GM23338 (cell line): ENCODE data around the gene GPR143. TPM values are rescaled to one million over a fixed set of nuclear protein-coding genes. Genes with fewer than 3 reads are reported as not detected.
"Not testable (repeated sequence)": the region's sequence is repeated elsewhere in the genome, so short reads cannot be mapped to it uniquely, and the experiment has no call there.

Experiments
- ATAC-seq: fragments of 200-7000 bp; cut with Tn5 transposase; 3 replicates; pipeline ENCODE4 v1.9.1; 2020
- DNase-seq: peaks from one replicate; pipeline ENCODE4 v3.0.0-alpha.2; 2015; ENCODE audit warnings: low spot score
- H2AFZ ChIP-seq: fragments of 200-600 bp; sonication (generic); 2 replicates; pipeline ENCODE4 v1.8.0; 2016; ENCODE audit warnings: antibody characterized with exemption, mild to moderate bottlenecking, moderate library complexity
- H3F3A ChIP-seq: fragments of 200-600 bp; sonication (generic); replicated peaks from 2 replicates; pipeline ENCODE4 v1.8.0; 2017; ENCODE audit warnings: antibody characterized with exemption, mixed run types, low read depth
- H3K27ac ChIP-seq: fragments of 200-600 bp; sonication (generic); 2 replicates; pipeline ENCODE4 v1.6.1; 2016; ENCODE audit warnings: low read depth
- H3K27me3 ChIP-seq: fragments of 200-600 bp; sonication (generic); 2 replicates; pipeline ENCODE4 v1.8.0; 2016; ENCODE audit warnings: mild to moderate bottlenecking, mixed run types, moderate library complexity; ENCODE audit not compliant: insufficient read depth
- H3K36me3 ChIP-seq: fragments of 200-600 bp; sonication (generic); 2 replicates; pipeline ENCODE4 v1.8.0; 2016; ENCODE audit warnings: mild to moderate bottlenecking; ENCODE audit not compliant: insufficient read depth
- H3K4me1 ChIP-seq: fragments of 200-600 bp; sonication (generic); 2 replicates; pipeline ENCODE4 v1.8.0; 2016; ENCODE audit warnings: mild to moderate bottlenecking, moderate library complexity; ENCODE audit not compliant: insufficient read depth
- H3K4me2 ChIP-seq: fragments of 200-600 bp; sonication (generic); 2 replicates; pipeline ENCODE4 v1.7.1; 2017; ENCODE audit warnings: mixed run types
- H3K4me3 ChIP-seq: fragments of 200-600 bp; sonication (generic); 2 replicates; pipeline ENCODE4 v1.6.1; 2016; ENCODE audit warnings: mixed run types
- H3K79me2 ChIP-seq: fragments of 200-600 bp; sonication (generic); replicated peaks from 2 replicates; pipeline ENCODE4 v1.8.0; 2017; ENCODE audit warnings: mild to moderate bottlenecking; ENCODE audit not compliant: insufficient read depth
- H3K9me2 ChIP-seq: fragments of 200-600 bp; sonication (generic); 2 replicates; pipeline ENCODE4 v1.8.0; 2017; ENCODE audit not compliant: insufficient read depth
- H4K20me1 ChIP-seq: fragments of 200-600 bp; sonication (generic); replicated peaks from 2 replicates; pipeline ENCODE4 v1.8.0; 2017; ENCODE audit warnings: mild to moderate bottlenecking; ENCODE audit not compliant: insufficient read depth
- H3K27ac Mint-ChIP-seq: 2 replicates; pipeline ENCODE4 v1.8.0; 2020; ENCODE audit warnings: inconsistent platforms, mild to moderate bottlenecking, moderate library complexity, mixed read lengths
- H3K27me3 Mint-ChIP-seq: 3 replicates; pipeline ENCODE4 v1.8.0; 2022; ENCODE audit warnings: low read depth, mild to moderate bottlenecking, moderate library complexity, mixed read lengths, inconsistent platforms; ENCODE audit not compliant: insufficient read depth, poor library complexity
- H3K36me3 Mint-ChIP-seq: 3 replicates; pipeline ENCODE4 v1.8.0; 2021; ENCODE audit warnings: low read depth, mild to moderate bottlenecking, inconsistent platforms, moderate library complexity, mixed read lengths
- H3K4me1 Mint-ChIP-seq: 3 replicates; pipeline ENCODE4 v1.8.0; 2020; ENCODE audit warnings: mild to moderate bottlenecking, inconsistent platforms, mixed read lengths
- H3K4me3 Mint-ChIP-seq: 3 replicates; pipeline ENCODE4 v1.8.0; 2021; ENCODE audit warnings: moderate library complexity, mild to moderate bottlenecking, inconsistent platforms, mixed read lengths
- H3K9me3 Mint-ChIP-seq: 3 replicates; pipeline ENCODE4 v1.8.0; 2020; ENCODE audit warnings: moderate library complexity, mild to moderate bottlenecking, inconsistent platforms, mixed read lengths
- CREB1 ChIP-seq: fragments of 250-450 bp; sonication (Bioruptor Pico); IDR thresholded peaks from 2 replicates; pipeline ENCODE4 v1.5.0; 2020; ENCODE audit warnings: low read depth, mild to moderate bottlenecking, moderate library complexity
- ETS1 ChIP-seq: IDR thresholded peaks from 2 replicates; pipeline ENCODE4 v1.6.1; 2016; ENCODE audit warnings: antibody characterized with exemption
- JUNB ChIP-seq: IDR thresholded peaks from one replicate; pipeline ENCODE4 v1.6.1; 2016; ENCODE audit warnings: antibody characterized with exemption; ENCODE audit not compliant: unreplicated experiment
- POLR2AphosphoS5 ChIP-seq: IDR thresholded peaks from 2 replicates; pipeline ENCODE4 v1.6.1; 2016; ENCODE audit warnings: antibody characterized with exemption, low read depth
- ZNF114 ChIP-seq: fragments of 250-450 bp; sonication (Bioruptor Pico); IDR thresholded peaks from 2 replicates; pipeline ENCODE4 v1.5.0; 2020; ENCODE audit warnings: mild to moderate bottlenecking, moderate library complexity
- ZNF331 ChIP-seq: fragments of 250-450 bp; sonication (Bioruptor Pico); IDR thresholded peaks from 2 replicates; pipeline ENCODE4 v1.5.0; 2020; ENCODE audit warnings: low read depth, mild to moderate bottlenecking, moderate library complexity
- ZNF462 ChIP-seq: fragments of 250-450 bp; sonication (Bioruptor Pico); IDR thresholded peaks from 2 replicates; pipeline ENCODE4 v1.5.0; 2020; ENCODE audit warnings: mild to moderate bottlenecking, moderate library complexity
- polyA plus RNA-seq: library from polyadenylated mRNA; unstranded; fragments of >200 nt; fragmentation: Nextera tagmentation; extraction: Ambion mirVana; gene quantifications from 2 replicates; pipeline ENCODE4 v1.2.1, GENCODE V29; 2016
- total RNA-seq: library from RNA; depleted of rRNA; stranded (reverse); fragments of >200 nt; shearing (Covaris generic); gene quantifications from 2 replicates; pipeline ENCODE4 v1.2.3, GENCODE V29; 2014

GPR143 gene
- total and polyA plus RNA-seq, 2 experiments from 2014 or later = 7.4 to 13.0 TPM

DNA sequence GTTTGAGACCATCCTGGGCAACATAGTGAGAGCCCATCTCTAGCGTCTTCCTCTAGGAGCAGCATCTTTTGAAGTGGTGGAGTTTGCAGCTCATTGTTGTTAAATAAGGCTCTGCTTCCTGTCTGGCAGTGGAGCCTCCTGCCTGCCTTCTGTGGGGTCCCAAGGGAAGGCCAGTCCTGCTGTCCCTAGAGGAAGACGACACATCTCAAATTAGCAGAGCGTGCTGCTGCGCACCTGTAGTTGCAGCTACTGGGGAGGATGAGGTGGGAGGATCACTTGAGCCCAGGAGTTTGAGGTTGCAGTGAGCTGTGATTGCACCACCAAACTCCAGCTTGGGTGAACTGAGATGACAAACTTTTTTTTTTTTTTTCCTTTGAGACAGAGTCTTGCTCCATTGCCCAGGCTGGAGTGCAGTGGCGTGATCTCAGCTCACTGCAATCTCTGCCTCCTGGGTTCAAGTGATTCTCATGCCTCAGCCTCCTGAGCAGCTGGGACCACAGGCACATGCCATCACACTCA, 2.7 kb upstream of the GPR143 start:
- H3K27me3 ChIP-seq, H2AFZ ChIP-seq, H3K4me1 ChIP-seq, H3K27ac Mint-ChIP-seq, H3K27ac ChIP-seq, ATAC-seq, H3K9me3 Mint-ChIP-seq, H3K4me3 Mint-ChIP-seq, H3K27me3 Mint-ChIP-seq, H3K79me2 ChIP-seq, H4K20me1 ChIP-seq, H3K36me3 Mint-ChIP-seq, H3K9me2 ChIP-seq, H3K4me3 ChIP-seq, H3F3A ChIP-seq, H3K36me3 ChIP-seq, H3K4me2 ChIP-seq, DNase-seq, H3K4me1 Mint-ChIP-seq: not testable (repeated sequence)

- H3K79me2 ChIP-seq = 0 out of 2 replicates have a peak, but pooled peaks cover 5% of the 10 kb centered on the region
- H2AFZ ChIP-seq = no peak overlapping the region
- Mint-ChIP-seq H3K27me3 (peaks cover 2% of the 10 kb centered on the region), H3K36me3 (no peaks in the 10 kb centered on the region; the same call in 2 of the 3 replicates), H3K9me3 (no peaks in the 10 kb centered on the region; the same call in 2 of the 3 replicates), H3K4me1 (peaks cover 5% of the 10 kb centered on the region), H3K27ac (no peak overlapping the region), H3K4me3 (no peak overlapping the region)
- no peaks in the 10 kb centered on the region for H3K9me2 ChIP-seq
- H3K4me3 ChIP-seq = no peak overlapping the region
- no peaks in the 10 kb centered on the region for H4K20me1 ChIP-seq
- H3F3A ChIP-seq = no peaks in the 10 kb centered on the region
- no peaks in the 10 kb centered on the region for H3K4me1 ChIP-seq
- H3K36me3 ChIP-seq = no peaks in the 10 kb centered on the region
- ATAC-seq (no peak), DNase-seq (no peak)
- H3K4me2 ChIP-seq = no peak overlapping the region
- no peaks in the 10 kb centered on the region for H3K27me3 ChIP-seq
- H3K27ac ChIP-seq = no peak overlapping the region
- TF ChIP-seq ETS1 (no peak), ZNF331 (no peak), POLR2AphosphoS5 (no peak), CREB1 (CRISPR knock-in tag) (no peak), JUNB (no peak)
Measured at GRCh38 chrX:9767375-9767774, 1.7 kb upstream of the GPR143 start.

GRCh38 chrX:9765072-9765736, 443 bp downstream of the GPR143 start:
- H3K4me3 ChIP-seq = peak overlapping the region; percentile 57
- H3K9me2 ChIP-seq = no peaks in the 10 kb centered on the region
- H3K4me2 ChIP-seq = peak overlapping the region; percentile 71
- peak overlapping the region; percentile 74; the same call in 1 of the 2 replicates for H2AFZ ChIP-seq
- H3K9me3 Mint-ChIP-seq = no peaks in the 10 kb centered on the region; the same call in 2 of the 3 replicates
- peak overlapping the region; percentile 77 for H3K4me3 Mint-ChIP-seq
- H3K36me3 ChIP-seq = no peaks in the 10 kb centered on the region
- no peaks in the 10 kb centered on the region for H3K4me1 ChIP-seq
- DNase-seq (peak; percentile 50), ATAC-seq (peak; percentile 85)
- no peaks in the 10 kb centered on the region for H3K27me3 ChIP-seq
- no peak overlapping the region for H3K27ac ChIP-seq
- H3K27me3 Mint-ChIP-seq = peaks cover 2% of the 10 kb centered on the region
- H4K20me1 ChIP-seq = no peaks in the 10 kb centered on the region
- H3K27ac Mint-ChIP-seq = no peak overlapping the region
- 0 out of 2 replicates have a peak, but pooled peaks cover 5% of the 10 kb centered on the region for H3K79me2 ChIP-seq
- H3K4me1 Mint-ChIP-seq = peaks cover 9% of the 10 kb centered on the region
- no peaks in the 10 kb centered on the region for H3F3A ChIP-seq
- H3K36me3 Mint-ChIP-seq = no peaks in the 10 kb centered on the region; the same call in 2 of the 3 replicates
- no peak for TF ChIP-seq ZNF462 (CRISPR knock-in tag)
- TF ChIP-seq POLR2AphosphoS5 = no peak
- TF ChIP-seq ZNF114 (CRISPR knock-in tag) = no peak
